ENCODE results near the gene MIX23. TPM values are rescaled to one million over a fixed set of nuclear protein-coding genes. Genes with fewer than 3 reads are reported as not detected.
A peak's percentile ranks its signal among the peaks of the same experiment; 100 is the strongest.

Gene MIX23
- total RNA-seq, 4 donors from 2014 or later, result 20.6 to 25.1 (median 23.3) TPM

DNA sequence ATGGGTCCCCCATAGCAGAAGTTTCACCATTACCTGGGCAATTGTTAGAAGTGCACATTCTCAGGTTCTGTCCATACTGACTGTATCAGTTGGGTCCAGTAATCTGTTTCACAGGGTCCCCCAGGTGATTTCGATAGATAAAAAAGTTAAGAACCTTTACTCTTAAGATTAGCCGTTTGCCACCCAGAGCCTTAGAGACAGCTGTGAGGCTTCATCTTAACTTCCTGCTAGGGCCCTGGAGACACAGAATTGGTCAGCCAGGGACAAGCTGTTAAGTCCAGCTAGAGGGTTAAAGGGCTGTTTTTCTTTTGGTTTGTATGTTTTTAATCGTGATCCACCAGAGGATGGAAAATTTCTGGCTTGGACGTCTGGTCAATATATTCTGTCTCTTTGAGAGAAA, 7.6 kb upstream of the MIX23 start:
- Histone ChIP-seq H3K36me3 (no peaks in the 10 kb centered on the region), H3K4me3 (replicated peaks in 1 of 3) (no peak overlapping the region), H3K4me1 (no peaks in the 10 kb centered on the region), H3K27ac (no peak overlapping the region), H3K27me3 (no peaks in the 10 kb centered on the region), H3K9me3 (no peaks in the 10 kb centered on the region)
- TF ChIP-seq, protein P1, sequence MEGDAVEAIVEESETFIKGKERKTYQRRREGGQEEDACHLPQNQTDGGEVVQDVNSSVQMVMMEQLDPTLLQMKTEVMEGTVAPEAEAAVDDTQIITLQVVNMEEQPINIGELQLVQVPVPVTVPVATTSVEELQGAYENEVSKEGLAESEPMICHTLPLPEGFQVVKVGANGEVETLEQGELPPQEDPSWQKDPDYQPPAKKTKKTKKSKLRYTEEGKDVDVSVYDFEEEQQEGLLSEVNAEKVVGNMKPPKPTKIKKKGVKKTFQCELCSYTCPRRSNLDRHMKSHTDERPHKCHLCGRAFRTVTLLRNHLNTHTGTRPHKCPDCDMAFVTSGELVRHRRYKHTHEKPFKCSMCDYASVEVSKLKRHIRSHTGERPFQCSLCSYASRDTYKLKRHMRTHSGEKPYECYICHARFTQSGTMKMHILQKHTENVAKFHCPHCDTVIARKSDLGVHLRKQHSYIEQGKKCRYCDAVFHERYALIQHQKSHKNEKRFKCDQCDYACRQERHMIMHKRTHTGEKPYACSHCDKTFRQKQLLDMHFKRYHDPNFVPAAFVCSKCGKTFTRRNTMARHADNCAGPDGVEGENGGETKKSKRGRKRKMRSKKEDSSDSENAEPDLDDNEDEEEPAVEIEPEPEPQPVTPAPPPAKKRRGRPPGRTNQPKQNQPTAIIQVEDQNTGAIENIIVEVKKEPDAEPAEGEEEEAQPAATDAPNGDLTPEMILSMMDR (IDR thresholded peaks at IDR 0.05), result no peak
- TF ChIP-seq POLR2A (IDR thresholded peaks at IDR 0.05), result no peak
- WGBS, 2 donors, result 63 to 66% methylated on average over 4 of the region's 4 CpGs
- intact Hi-C loops (cut with DNase I), result no loop called here
- DNase-seq, result no peak

DNA sequence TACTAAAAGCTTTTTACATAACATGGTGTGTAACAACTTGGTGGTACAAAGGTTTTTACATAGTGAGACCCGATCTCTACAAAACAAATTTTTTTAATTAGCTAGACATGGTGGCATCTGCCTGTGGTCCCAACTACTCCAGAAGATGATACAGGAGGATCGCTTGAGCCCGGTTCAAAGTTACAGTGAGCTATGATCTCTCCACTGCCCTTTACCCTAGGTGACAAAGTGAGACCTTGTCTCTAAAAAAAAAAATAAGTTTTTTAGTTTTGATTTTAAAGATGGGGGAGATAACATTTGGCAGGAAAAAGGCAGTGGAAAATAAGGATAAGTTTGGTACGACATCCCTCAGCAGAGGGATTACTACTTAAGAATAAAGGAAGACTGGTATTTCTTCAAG, 6.9 kb upstream of the MIX23 start:
- intact Hi-C loops (cut with DNase I), result loop anchor here (10.0 kb wide), 1 partner anchor 285 kb away; no protein-coding TSS in a partner anchor
- no peaks in the 10 kb centered on the region for H3K36me3 ChIP-seq
- peaks cover 0 to under 1% of the 10 kb centered on the region in 2 donors for H3K4me1 ChIP-seq
- no peaks in the 10 kb centered on the region for H3K27me3 ChIP-seq
- no peak for DNase-seq
- H3K4me3 ChIP-seq (replicated peaks in 1 of 3), result no peak overlapping the region
- no peak overlapping the region for H3K27ac ChIP-seq
- TF ChIP-seq, protein P1 (IDR thresholded peaks at IDR 0.05), result no peak
- TF ChIP-seq POLR2A (IDR thresholded peaks at IDR 0.05), result no peak
- WGBS, 2 donors, result 91 to 93% methylated on average over 4 of the region's 4 CpGs
- H3K9me3 ChIP-seq, result no peaks in the 10 kb centered on the region

DNA sequence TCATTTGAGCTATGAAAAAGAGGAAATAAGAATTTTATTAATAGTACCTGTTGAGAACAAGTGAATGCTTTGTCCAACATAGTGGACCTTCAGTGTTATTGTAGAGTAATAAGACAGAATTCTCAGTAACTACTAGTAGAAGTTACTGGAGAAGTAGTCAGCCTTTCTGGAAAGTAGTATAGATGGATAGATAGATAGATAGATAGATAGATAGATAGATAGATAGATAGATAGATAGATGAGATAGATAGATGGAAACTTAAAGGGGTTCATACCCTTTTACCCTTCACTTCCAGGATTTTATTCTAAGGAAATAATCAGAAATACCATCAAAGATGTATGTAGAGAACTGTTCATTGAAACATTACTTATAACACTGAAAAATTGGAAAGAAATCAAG, 6.2 kb upstream of the MIX23 start:
- Histone ChIP-seq H3K4me1 (peaks cover 0 to 4% of the 10 kb centered on the region in 2 donors), H3K27me3 (no peaks in the 10 kb centered on the region), H3K9me3 (no peaks in the 10 kb centered on the region), H3K36me3 (no peaks in the 10 kb centered on the region), H3K4me3 (replicated peaks in 1 of 3) (no peak overlapping the region), H3K27ac (no peak overlapping the region)
- no peak for TF ChIP-seq POLR2A (IDR thresholded peaks at IDR 0.05)
- no peak for DNase-seq
- intact Hi-C loops (cut with DNase I), result loop anchor here (10.0 kb wide), 1 partner anchor 286 kb away; no protein-coding TSS in a partner anchor

DNA sequence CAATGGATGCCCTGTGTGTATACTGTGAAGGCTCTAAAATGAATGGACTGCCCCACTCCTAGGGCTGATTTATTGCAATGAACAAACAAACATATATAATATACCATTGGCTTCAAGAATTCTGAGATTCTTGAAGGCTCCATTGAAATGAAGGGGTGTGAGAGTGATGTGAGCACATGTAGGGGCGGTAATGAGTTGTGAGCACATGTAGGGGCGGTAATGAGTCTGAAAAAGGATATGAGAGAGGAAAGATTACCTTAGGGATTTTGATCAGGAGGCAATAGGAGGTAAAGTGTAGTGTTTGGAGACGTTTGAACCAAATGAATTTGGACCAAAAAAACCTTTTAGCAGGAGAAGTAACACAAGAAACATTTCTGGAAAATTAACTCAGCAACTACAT, 4.7 kb upstream of the MIX23 start:
- Histone ChIP-seq H3K9me3 (no peaks in the 10 kb centered on the region), H3K27me3 (no peaks in the 10 kb centered on the region), H3K4me3 (replicated peaks in 1 of 3) (no peak overlapping the region), H3K36me3 (no peaks in the 10 kb centered on the region), H3K4me1 (peaks cover 0 to 4% of the 10 kb centered on the region in 2 donors), H3K27ac (no peak overlapping the region)
- TF ChIP-seq POLR2A (IDR thresholded peaks at IDR 0.05), result no peak
- TF ChIP-seq, protein P1 (IDR thresholded peaks at IDR 0.05), result no peak
- WGBS, 2 donors, result 84 to 93% methylated on average over 3 of the region's 3 CpGs
- intact Hi-C loops (cut with DNase I), result loop anchor here (10.0 kb wide), 1 partner anchor 287 kb away; no protein-coding TSS in a partner anchor
- no peak for DNase-seq

DNA sequence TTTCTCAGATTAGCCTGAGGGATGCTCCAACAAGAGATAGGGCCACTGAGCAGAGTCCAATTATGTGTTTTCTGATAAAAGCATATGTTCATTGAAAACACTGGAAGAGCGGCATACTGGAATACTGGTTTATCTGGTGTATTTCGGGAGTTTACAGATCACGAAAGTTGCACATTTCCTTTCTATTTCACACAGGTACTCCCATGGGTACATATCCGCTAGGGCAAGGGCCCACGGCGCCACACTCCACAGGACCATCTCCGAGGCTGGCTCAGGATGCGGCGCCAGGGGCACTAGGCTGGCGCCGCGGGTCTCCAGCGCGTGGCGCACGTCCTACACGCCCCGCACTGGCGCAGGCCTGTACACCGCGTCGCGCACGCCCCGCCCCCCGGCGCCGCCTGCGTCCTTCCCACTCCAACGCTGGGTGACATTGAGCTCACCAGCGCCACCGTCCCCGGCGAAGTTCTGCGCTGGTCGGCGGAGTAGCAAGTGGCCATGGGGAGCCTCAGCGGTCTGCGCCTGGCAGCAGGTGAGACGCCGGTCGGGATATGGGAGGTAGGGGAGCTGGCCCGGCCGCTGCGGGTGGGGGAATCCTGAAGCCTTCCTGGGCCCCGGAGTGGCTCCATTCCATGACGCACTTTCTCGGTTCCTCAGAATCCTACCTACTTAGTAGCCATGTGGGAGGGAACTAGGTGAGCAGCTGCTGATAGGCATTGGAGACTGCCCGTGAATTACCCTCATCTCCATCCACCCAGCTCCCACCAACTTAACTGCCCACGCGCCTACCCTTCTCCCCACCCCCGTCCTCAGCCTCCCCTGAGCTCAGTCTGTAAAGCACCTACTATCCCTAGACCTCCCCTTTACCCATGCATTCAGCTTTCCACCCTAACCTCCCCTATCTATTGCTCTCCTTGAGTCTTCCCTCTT, 1.0 kb upstream of the MIX23 start, which contains the start of gene FAM162A:
Gene FAM162A, plus strand, starts transcription at position 412 of the 927 bp plus-strand sequence. Its CDS starts 84 bp downstream, at position 496.
- WGBS, 2 donors, result 0 to 3% methylated on average over 16 of the region's 52 CpGs
- Histone ChIP-seq H3K9me3 (no peaks in the 10 kb centered on the region), H3K36me3 (no peaks in the 10 kb centered on the region), H3K4me1 (peaks cover 4 to 7% of the 10 kb centered on the region in 2 donors), H3K27me3 (no peaks in the 10 kb centered on the region), H3K4me3 (replicated peaks in 1 of 3) (peak within 1 kb of the TSS; percentile 57 to 69 (median 60)), H3K27ac (peak within 1 kb of the TSS; percentile 84 to 91 (median 86))
- intact Hi-C loops (cut with DNase I), result loop anchor here (10.0 kb wide), 1 partner anchor 291 kb away; no protein-coding TSS in a partner anchor
- TF ChIP-seq, protein P1 (IDR thresholded peaks at IDR 0.05), result peak in 5 of 6 experiments; percentile 31 to 63 (median 52)
- TF ChIP-seq POLR2A (IDR thresholded peaks at IDR 0.05), result peak; percentile 51 to 99
- peak; percentile 95 for DNase-seq

Data from thyroid gland (tissue), 4 donors.